Neutrophil (primary cell): Measurements from ENCODE around the gene FRA10AC1.

Source experiments
- H3K27ac ChIP-seq: fragments of 200-600 bp; sonication (generic); 2 replicates; pipeline ENCODE4 v1.5.1; 2016; ENCODE audit warnings: mild to moderate bottlenecking, moderate library complexity
- H3K27me3 ChIP-seq: fragments of 200-600 bp; sonication (generic); 2 replicates; pipeline ENCODE4 v1.6.0; 2016; ENCODE audit warnings: mild to moderate bottlenecking
- H3K36me3 ChIP-seq: fragments of 200-600 bp; sonication (generic); 2 replicates; pipeline ENCODE4 v1.5.1; 2017
- H3K4me1 ChIP-seq, 2 experiments: fragments of 200-600 bp in 1 of 2; sonication (generic) in 1 of 2; 1 replicate in 1 of 2; 2 replicates in 1 of 2; pipeline versions ENCODE4 v1.5.1 to v1.6.1; 2013 to 2016; ENCODE audit warnings: low read depth in 1 of 2, low read length in 1 of 2, mild to moderate bottlenecking in 1 of 2, moderate library complexity in 1 of 2; ENCODE audit not compliant: control insufficient read depth in 1 of 2, insufficient read depth in 1 of 2
- H3K4me3 ChIP-seq, 2 experiments: fragments of 200-600 bp in 1 of 2; sonication (generic) in 1 of 2; 1 replicate in 1 of 2; 2 replicates in 1 of 2; pipeline ENCODE4 v1.5.1; 2013 to 2016; ENCODE audit warnings: low read depth in 1 of 2, low read length in 1 of 2, mild to moderate bottlenecking in 1 of 2, moderate library complexity in 1 of 2
- H3K9me3 ChIP-seq: fragments of 200-600 bp; sonication (generic); 2 replicates; pipeline ENCODE4 v1.5.1; 2016
- CTCF ChIP-seq: fragments of 200-600 bp; sonication (generic); IDR thresholded peaks from 2 replicates; pipeline ENCODE4 v1.5.1; 2016; ENCODE audit warnings: antibody characterized with exemption

FRA10AC1 gene

GRCh38 chr10:93712593-93712992, 10.2 kb upstream of the FRA10AC1 start:
- no peaks in the 10 kb centered on the region for H3K9me3 ChIP-seq
- H3K4me1 ChIP-seq: no peaks in the 10 kb centered on the region
- H3K27me3 ChIP-seq: peaks cover 3% of the 10 kb centered on the region
- no peak overlapping the region for H3K27ac ChIP-seq
- no peak overlapping the region for H3K4me3 ChIP-seq
- no peaks in the 10 kb centered on the region for H3K36me3 ChIP-seq
- no peak for TF ChIP-seq CTCF

- Histone ChIP-seq H3K36me3 (no peaks in the 10 kb centered on the region), H3K9me3 (no peaks in the 10 kb centered on the region), H3K4me1 (no peaks in the 10 kb centered on the region), H3K27me3 (peaks cover 10% of the 10 kb centered on the region), H3K4me3 (no peak overlapping the region), H3K27ac (no peak overlapping the region)
- TF ChIP-seq CTCF: no peak
Observed at GRCh38 chr10:93711891-93712290, 9.5 kb upstream of the FRA10AC1 start.

GRCh38 chr10:93710333-93710909, 8.0 kb upstream of the FRA10AC1 start:
- H3K36me3 ChIP-seq: no peaks in the 10 kb centered on the region
- no peaks in the 10 kb centered on the region for H3K4me1 ChIP-seq
- H3K27ac ChIP-seq: no peak overlapping the region
- no peaks in the 10 kb centered on the region for H3K9me3 ChIP-seq
- H3K4me3 ChIP-seq: no peak overlapping the region
- TF ChIP-seq CTCF: no peak
- peaks cover 18% of the 10 kb centered on the region for H3K27me3 ChIP-seq

GRCh38 chr10:93707623-93708022, 5.2 kb upstream of the FRA10AC1 start:
- Histone ChIP-seq H3K9me3 (no peaks in the 10 kb centered on the region), H3K36me3 (no peaks in the 10 kb centered on the region), H3K27ac (no peak overlapping the region), H3K4me3 (no peak overlapping the region), H3K27me3 (peaks cover 23% of the 10 kb centered on the region), H3K4me1 (peaks cover 8 to 9% of the 10 kb centered on the region in 2 experiments)
- no peak for TF ChIP-seq CTCF

GRCh38 chr10:93704451-93704850, 2.1 kb upstream of the FRA10AC1 start:
- Histone ChIP-seq H3K4me1 (peaks cover 17 to 18% of the 10 kb centered on the region in 2 experiments), H3K27me3 (peaks cover 23% of the 10 kb centered on the region), H3K27ac (no peak overlapping the region), H3K4me3 (no peak overlapping the region), H3K9me3 (no peaks in the 10 kb centered on the region), H3K36me3 (peaks cover 1% of the 10 kb centered on the region)
- no peak for TF ChIP-seq CTCF
